CD4-positive, alpha-beta T cell (primary cell): ENCODE data around the gene NEURL4. TPM values are rescaled to one million over a fixed set of nuclear protein-coding genes. Genes with fewer than 3 reads are reported as not detected.
A peak's percentile ranks its signal among the peaks of the same experiment; 100 is the strongest.
"Not testable (repeated sequence)": the region's sequence is repeated elsewhere in the genome, so short reads cannot be mapped to it uniquely, and the experiment has no call there.

Experiments
- ATAC-seq: fragments of 200-7000 bp; cut with Tn5 transposase; one replicate; pipeline ENCODE4 v1.10.0; 2022; ENCODE audit warnings: mild to moderate bottlenecking; ENCODE audit not compliant: poor library complexity
- CTCF ChIA-PET: fragments of 350-600 bp; sonication (Branson Sonifier 250); formaldehyde crosslinking; loops from one replicate; lab custom pipeline; 2021; ENCODE audit warnings: antibody characterized with exemption, inconsistent platforms; lab: Charles Lee
- POLR2A ChIA-PET: fragments of 350-600 bp; sonication (Branson Sonifier 250); formaldehyde crosslinking; loops from one replicate; lab custom pipeline; 2021; ENCODE audit warnings: antibody characterized with exemption, inconsistent platforms; lab: Charles Lee
- DNase-seq, 14 experiments: peaks; one replicate each; pipeline ENCODE4 v3.0.0-alpha.2; 2013 to 2020; ENCODE audit warnings: mixed read lengths in 2 of 14
- H3K27ac ChIP-seq, 2 donors: one replicate each; pipeline versions ENCODE4 v1.5.1 to v1.7.0; 2013; ENCODE audit warnings: low read length in 2 of 2, low read depth in 1 of 2, mild to moderate bottlenecking in 1 of 2
- H3K27me3 ChIP-seq, 2 experiments: 1 replicate in 1 of 2; 2 replicates in 1 of 2; pipeline versions ENCODE4 v1.6.1 to v1.7.0; 2013; ENCODE audit warnings: low read length in 2 of 2, control low read depth in 1 of 2, mild to moderate bottlenecking in 1 of 2, moderate library complexity in 1 of 2; ENCODE audit not compliant: insufficient read depth in 2 of 2, control insufficient read depth in 1 of 2
- H3K36me3 ChIP-seq: one replicate; pipeline ENCODE4 v1.6.1; 2013; ENCODE audit warnings: low read length, control low read depth; ENCODE audit not compliant: insufficient read depth
- H3K4me1 ChIP-seq: one replicate; pipeline ENCODE4 v1.6.1; 2013; ENCODE audit warnings: low read length, control low read depth; ENCODE audit not compliant: insufficient read depth
- H3K4me3 ChIP-seq: one replicate; pipeline ENCODE4 v1.5.1; 2013; ENCODE audit warnings: mild to moderate bottlenecking, low read length, moderate library complexity
- H3K9me3 ChIP-seq, 2 experiments: 1 replicate in 1 of 2; 2 replicates in 1 of 2; pipeline versions ENCODE4 v1.6.1 to v1.7.0; 2013; ENCODE audit warnings: low read length in 2 of 2, mild to moderate bottlenecking in 2 of 2, control low read depth in 1 of 2, moderate library complexity in 1 of 2; ENCODE audit not compliant: control insufficient read depth in 1 of 2, insufficient read depth in 1 of 2
- H3K27ac Mint-ChIP-seq: one replicate; pipeline ENCODE4 v1.8.0; 2020; ENCODE audit warnings: mixed read lengths
- H3K27me3 Mint-ChIP-seq: one replicate; pipeline ENCODE4 v1.8.0; 2021; ENCODE audit warnings: mixed read lengths
- H3K36me3 Mint-ChIP-seq: one replicate; pipeline ENCODE4 v1.8.0; 2021; ENCODE audit warnings: low read depth, mixed read lengths
- H3K4me1 Mint-ChIP-seq: one replicate; pipeline ENCODE4 v1.8.0; 2021; ENCODE audit warnings: low read depth, mixed read lengths
- H3K4me3 Mint-ChIP-seq: one replicate; pipeline ENCODE4 v1.8.0; 2020; ENCODE audit warnings: mild to moderate bottlenecking, mixed read lengths
- H3K9me3 Mint-ChIP-seq: one replicate; pipeline ENCODE4 v1.8.0; 2020; ENCODE audit warnings: mixed read lengths
- intact Hi-C, 2 experiments: fragments of 100-400 bp; cut with DNase I in 1 of 2; cut with micrococcal nuclease in 1 of 2; formaldehyde crosslinking; loops; one replicate each; pipeline versions ENCODE4 v1.15.1 to v1.9.0; 2023 to 2025; cut with DNase I, micrococcal nuclease
- total RNA-seq, 174 experiments: library from RNA in 2 of 174; stranded (reverse) in 2 of 174; gene quantifications; one replicate each; pipeline ENCODE4 v1.2.3 and lab custom pipeline; 2021 to 2026
- TF ChIP-seq, protein P1 (sequence below): fragments of 200-600 bp; IDR thresholded peaks from one replicate; pipeline ENCODE4 v1.8.0; 2022; ENCODE audit warnings: antibody characterized with exemption, mild to moderate bottlenecking

Gene NEURL4
- total RNA-seq, 2 experiments from 2014 or later: 29.0 to 30.8 TPM

DNA sequence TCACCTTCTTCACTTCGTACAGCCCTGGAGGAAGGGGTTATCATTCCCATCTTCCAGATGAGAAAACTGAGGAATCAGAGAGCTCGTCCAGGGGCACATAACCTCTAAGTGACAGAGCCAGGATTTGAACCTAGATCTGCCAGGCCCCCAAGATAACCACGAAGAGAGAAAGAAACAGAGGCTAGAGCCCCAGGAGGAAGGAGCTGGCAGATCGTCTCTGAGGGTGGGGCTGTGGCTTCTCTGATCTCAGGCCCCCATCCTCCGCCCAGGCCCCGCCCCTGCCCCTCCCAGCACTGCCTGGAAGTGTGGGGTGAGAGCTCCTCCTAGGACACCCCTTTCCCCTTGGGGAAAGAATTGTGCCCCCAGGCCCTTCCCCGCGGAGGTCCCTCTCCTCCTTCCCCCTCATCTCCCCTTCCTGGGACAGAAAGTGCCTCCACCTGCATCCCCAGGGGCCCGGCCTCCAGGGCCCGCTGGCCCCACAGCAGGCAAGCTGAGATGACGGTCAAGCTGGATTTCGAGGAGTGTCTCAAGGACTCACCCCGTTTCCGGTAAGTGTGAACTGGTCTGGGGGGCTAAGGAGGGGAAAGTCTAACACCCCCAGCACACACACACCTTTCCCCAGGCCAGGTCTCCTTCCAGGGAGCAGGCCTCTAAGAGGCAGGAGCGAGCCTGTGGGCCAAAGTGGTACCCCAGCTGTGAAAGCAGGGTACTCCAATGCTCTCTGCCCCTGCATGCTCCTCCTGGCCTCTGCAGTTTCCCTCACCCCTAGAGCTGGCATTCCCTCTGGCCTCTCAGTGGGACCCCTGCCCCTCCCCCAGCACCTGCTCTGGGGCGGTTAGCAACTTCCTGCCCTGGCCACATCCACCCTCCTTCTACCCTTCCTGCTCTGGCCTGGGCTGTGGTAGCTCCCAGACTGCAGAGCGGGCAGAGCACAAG, 7.4 kb upstream of the NEURL4 start, which contains the start of gene ACAP1:
ACAP1 (plus strand) TSS at position 290 of the 936 bp plus-strand sequence; CDS start at position 496, 206 bp downstream.
- POLR2A ChIA-PET: interaction anchor here (0.7 to 6.2 kb wide), 34 partner anchors 9 to 350 kb away, joined by 3 to 96 read pairs (median 6); partner anchors contain the start of genes DVL2, FXR2, GABARAP and GPS2
- Histone ChIP-seq H3K36me3 (peaks cover 36% of the 10 kb centered on the region), H3K27me3 (no peaks in the 10 kb centered on the region), H3K4me3 (peak within 1 kb of the TSS; percentile 91), H3K9me3 (no peaks in the 10 kb centered on the region), H3K4me1 (peaks cover 88% of the 10 kb centered on the region), H3K27ac (peak within 1 kb of the TSS; percentile 55 to 64)
- ATAC-seq: peak; percentile 96
- Mint-ChIP-seq H3K27me3 (no peaks in the 10 kb centered on the region), H3K27ac (peak within 1 kb of the TSS; percentile 91), H3K9me3 (no peaks in the 10 kb centered on the region), H3K4me1 (peaks cover 52% of the 10 kb centered on the region), H3K36me3 (peaks cover 48% of the 10 kb centered on the region), H3K4me3 (peak within 1 kb of the TSS; percentile 89)
- intact Hi-C loops: loop anchor here in 1 of 2 experiments (2.0 kb wide), 1 partner anchor 14 kb away; no protein-coding TSS in a partner anchor
- CTCF ChIA-PET: interaction anchor here (0.9 to 2.5 kb wide), 14 partner anchors 9 to 224 kb away, joined by 3 to 12 read pairs (median 4); partner anchors contain the start of genes GPS2, SENP3, SLC2A4 and TMEM95
- peak; percentile 75 to 95 (median 90) for DNase-seq
- TF ChIP-seq, protein P1, sequence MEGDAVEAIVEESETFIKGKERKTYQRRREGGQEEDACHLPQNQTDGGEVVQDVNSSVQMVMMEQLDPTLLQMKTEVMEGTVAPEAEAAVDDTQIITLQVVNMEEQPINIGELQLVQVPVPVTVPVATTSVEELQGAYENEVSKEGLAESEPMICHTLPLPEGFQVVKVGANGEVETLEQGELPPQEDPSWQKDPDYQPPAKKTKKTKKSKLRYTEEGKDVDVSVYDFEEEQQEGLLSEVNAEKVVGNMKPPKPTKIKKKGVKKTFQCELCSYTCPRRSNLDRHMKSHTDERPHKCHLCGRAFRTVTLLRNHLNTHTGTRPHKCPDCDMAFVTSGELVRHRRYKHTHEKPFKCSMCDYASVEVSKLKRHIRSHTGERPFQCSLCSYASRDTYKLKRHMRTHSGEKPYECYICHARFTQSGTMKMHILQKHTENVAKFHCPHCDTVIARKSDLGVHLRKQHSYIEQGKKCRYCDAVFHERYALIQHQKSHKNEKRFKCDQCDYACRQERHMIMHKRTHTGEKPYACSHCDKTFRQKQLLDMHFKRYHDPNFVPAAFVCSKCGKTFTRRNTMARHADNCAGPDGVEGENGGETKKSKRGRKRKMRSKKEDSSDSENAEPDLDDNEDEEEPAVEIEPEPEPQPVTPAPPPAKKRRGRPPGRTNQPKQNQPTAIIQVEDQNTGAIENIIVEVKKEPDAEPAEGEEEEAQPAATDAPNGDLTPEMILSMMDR: no peak

DNA sequence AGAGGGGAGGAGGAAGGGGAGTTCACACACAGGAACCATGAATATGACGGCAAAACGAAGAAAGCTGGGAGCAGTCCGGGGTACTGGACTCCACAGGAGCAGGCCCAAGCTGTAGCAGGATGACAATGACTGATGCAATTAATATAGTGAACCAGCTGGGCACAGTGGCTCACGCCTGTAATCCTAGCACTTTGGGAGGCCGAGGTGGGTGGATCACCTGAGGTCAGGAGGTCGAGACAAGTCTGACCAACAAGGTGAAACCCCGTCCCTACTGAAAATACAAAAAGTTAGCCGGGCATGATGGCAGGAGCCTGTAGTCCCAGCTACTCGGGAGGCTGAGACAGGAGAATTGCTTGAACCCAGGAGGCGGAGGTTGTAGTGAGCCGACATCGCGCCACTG, 6.6 kb upstream of the NEURL4 start:
- H3K4me1 ChIP-seq: peaks cover 85% of the 10 kb centered on the region
- not testable (repeated sequence) for ATAC-seq

DNA sequence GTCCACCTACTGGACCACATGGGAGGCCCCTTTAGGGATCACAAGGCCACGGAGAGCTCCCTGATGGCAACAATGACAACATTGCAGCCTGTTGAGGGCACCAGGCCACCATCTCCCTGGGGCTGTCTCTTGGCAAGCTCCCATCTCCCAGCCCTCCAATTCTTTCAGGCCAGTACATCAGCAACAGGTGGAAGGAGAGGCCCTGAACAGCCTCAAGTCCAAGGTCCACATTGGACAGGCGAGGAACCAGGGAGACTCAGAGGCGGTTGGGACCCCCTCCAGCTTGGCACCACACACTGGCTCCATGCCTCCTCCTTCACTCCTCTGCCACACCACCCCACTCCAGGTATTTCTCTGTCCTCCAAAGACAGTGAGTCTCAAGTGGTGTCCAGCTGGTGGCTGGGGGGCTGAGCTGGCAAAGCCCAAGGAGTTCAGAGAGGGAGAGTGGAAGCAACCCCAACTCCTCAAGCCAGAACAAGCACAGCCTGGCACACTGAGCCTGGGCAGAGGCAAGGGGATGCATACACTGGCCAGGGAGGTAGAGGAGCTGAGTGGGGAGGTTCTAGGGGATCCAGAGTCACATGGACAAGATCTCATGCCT, 5.9 kb upstream of the NEURL4 start:
- H3K4me3 ChIP-seq: no peak overlapping the region
- TF ChIP-seq, protein P1: no peak
- no peaks in the 10 kb centered on the region for H3K27me3 Mint-ChIP-seq
- H3K27ac ChIP-seq: peak overlapping the region; percentile 55 to 64
- ATAC-seq: no peak
- peak overlapping the region; percentile 89 for H3K4me3 Mint-ChIP-seq
- POLR2A ChIA-PET: interaction anchor here (0.8 to 6.2 kb wide), 5 partner anchors 14 to 352 kb away, joined by 3 to 96 read pairs (median 27); partner anchors contain the start of genes KCTD11 and TP53
- no peak for DNase-seq
- peak overlapping the region; percentile 91 for H3K27ac Mint-ChIP-seq
- H3K4me1 ChIP-seq: peaks cover 89% of the 10 kb centered on the region
- CTCF ChIA-PET: interaction anchor here (1.5 kb wide), 1 partner anchor 15 kb away, joined by 7 read pairs; no protein-coding TSS in a partner anchor
- H3K27me3 ChIP-seq: no peaks in the 10 kb centered on the region
- peaks cover 56% of the 10 kb centered on the region for H3K4me1 Mint-ChIP-seq
- H3K9me3 Mint-ChIP-seq: no peaks in the 10 kb centered on the region
- no peaks in the 10 kb centered on the region for H3K9me3 ChIP-seq
- peaks cover 23% of the 10 kb centered on the region for H3K36me3 ChIP-seq
- intact Hi-C loops: no loop called here
- H3K36me3 Mint-ChIP-seq: peaks cover 40% of the 10 kb centered on the region

More for the DNA sequence above, 6.6 kb upstream of the NEURL4 start:
- H3K27me3 ChIP-seq, H3K9me3 Mint-ChIP-seq, H3K9me3 ChIP-seq, DNase-seq, H3K27me3 Mint-ChIP-seq: not testable (repeated sequence)
- ChIA-PET POLR2A (interaction anchor here (0.9 to 6.2 kb wide), 26 partner anchors 8 to 351 kb away, joined by 3 to 96 read pairs (median 6); partner anchors contain the start of genes DVL2, GABARAP, GPS2 and KCTD11), CTCF (interaction anchor here (0.9 to 2.5 kb wide), 11 partner anchors 9 to 225 kb away, joined by 3 to 12 read pairs (median 7); partner anchors contain the start of genes SENP3, SLC2A4 and TMEM95)
- intact Hi-C loops: loop anchor here in 1 of 2 experiments (2.0 kb wide), 1 partner anchor 15 kb away; no protein-coding TSS in a partner anchor
- H3K4me3 ChIP-seq: peak overlapping the region; percentile 91
- H3K27ac ChIP-seq: peak overlapping the region; percentile 55 to 64
- Mint-ChIP-seq H3K36me3 (peaks cover 45% of the 10 kb centered on the region), H3K4me3 (peak overlapping the region; percentile 89), H3K4me1 (peaks cover 53% of the 10 kb centered on the region), H3K27ac (peak overlapping the region; percentile 91)
- H3K36me3 ChIP-seq: peaks cover 30% of the 10 kb centered on the region

DNA sequence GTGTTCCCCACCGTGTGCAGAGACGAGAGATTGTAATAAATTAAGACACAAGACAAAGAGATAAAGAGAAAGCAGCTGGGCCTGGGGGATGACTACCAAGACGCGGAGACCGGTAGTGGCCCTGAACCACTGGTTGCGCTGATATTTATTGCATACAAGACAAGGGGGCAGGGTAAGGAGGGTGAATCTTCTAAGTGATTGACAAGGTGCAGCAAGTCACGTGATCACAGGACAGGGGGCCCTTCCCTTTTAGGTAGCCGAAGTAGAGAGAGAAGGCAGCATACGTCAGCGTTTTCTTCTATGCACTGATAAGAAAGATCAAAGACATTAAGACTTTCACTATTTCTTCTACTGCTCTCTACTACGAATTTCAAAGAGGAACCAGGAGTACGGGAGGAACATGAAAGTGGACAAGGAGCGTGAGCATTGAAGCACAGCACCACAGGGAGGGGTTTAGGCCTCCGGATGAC, 3.5 kb upstream of the NEURL4 start:
- ATAC-seq, H3K27me3 Mint-ChIP-seq, H3K4me3 ChIP-seq, H3K9me3 ChIP-seq, intact Hi-C loops, H3K36me3 ChIP-seq, CTCF ChIA-PET, H3K9me3 Mint-ChIP-seq, H3K27me3 ChIP-seq: not testable (repeated sequence)
- peaks cover 64% of the 10 kb centered on the region for H3K4me1 Mint-ChIP-seq
- DNase-seq: peak in 6 of 14 experiments; percentile 27 to 75 (median 50)
- peaks cover 30% of the 10 kb centered on the region for H3K36me3 Mint-ChIP-seq
- peak overlapping the region; percentile 80 for H3K4me3 Mint-ChIP-seq
- Histone ChIP-seq H3K27ac (peak overlapping the region in 1 of 2 donors; percentile 36), H3K4me1 (peaks cover 81% of the 10 kb centered on the region)
- POLR2A ChIA-PET: interaction anchor here (0.5 to 0.6 kb wide), 2 partner anchors 13 to 19 kb away, joined by 3 read pairs; no protein-coding TSS in a partner anchor
- peak overlapping the region; percentile 83 for H3K27ac Mint-ChIP-seq
